ENCODE results near the gene MTHFD1. TPM values are rescaled to one million over a fixed set of nuclear protein-coding genes. Genes with fewer than 3 reads are reported as not detected.
"Not testable (repeated sequence)": the region's sequence is repeated elsewhere in the genome, so short reads cannot be mapped to it uniquely, and the experiment has no call there.

Gene MTHFD1
- 100 to 1,000 TPM; 194 to 218 TPM for total RNA-seq

GRCh38 chr14:64387782-64388532 lies at the start of gene MTHFD1:
Gene MTHFD1, plus strand, starts transcription at chr14:64388353. Its CDS starts 75 bp downstream, at chr14:64388428.
- DNase-seq (ENCODE audit: low spot score in 2 of 2) (peak; percentile 95 to 98), ATAC-seq (peak; percentile 89 to 96)
- peak within 1 kb of the TSS; percentile 87 to 98 for H3K27ac Mint-ChIP-seq
- no peaks in the 10 kb centered on the region for H3K9me3 Mint-ChIP-seq
- H3K36me3 Mint-ChIP-seq: peaks cover 31 to 35% of the 10 kb centered on the region in 2 donors

GRCh38 chr14:64338616-64339316 lies 49.4 kb upstream of the MTHFD1 start:
- ATAC-seq: peak; percentile 93
- Mint-ChIP-seq H3K9me3 (peaks cover 8 to 11% of the 10 kb centered on the region in 2 donors), H3K27ac (peak overlapping the region; percentile 90 to 98)

DNA sequence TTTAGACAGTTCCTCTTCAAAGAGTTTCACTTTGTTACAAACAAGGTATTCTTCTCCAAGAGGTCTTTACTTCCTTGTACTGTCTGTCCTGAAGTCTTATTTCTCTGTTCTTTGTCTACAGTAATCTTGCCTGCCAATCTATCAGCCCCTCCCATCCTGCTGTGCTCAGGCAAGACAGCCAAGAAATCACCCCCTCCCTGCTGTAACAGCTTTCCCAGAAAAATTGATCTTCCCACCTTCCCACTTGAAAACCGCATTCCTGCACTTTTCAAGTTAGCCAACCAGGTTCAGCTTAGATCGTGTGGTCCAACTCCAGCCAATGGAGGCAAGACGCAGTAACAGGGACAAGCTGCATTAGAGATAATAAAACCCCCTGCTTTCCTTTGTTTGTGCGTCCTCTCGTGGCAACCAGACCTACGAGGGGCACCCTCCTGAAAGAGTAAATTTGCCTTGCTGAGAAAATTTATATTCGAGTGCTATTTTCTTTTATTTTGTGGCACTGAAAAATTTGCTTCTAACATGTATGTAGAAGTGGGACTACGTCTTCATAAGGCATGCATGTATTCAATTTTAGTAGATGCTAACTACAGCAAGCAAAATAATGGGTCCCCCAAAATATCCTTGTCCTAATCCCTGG lies 47.5 kb upstream of the MTHFD1 start:
- no peak for DNase-seq (ENCODE audit: low spot score in 2 of 2)
- Mint-ChIP-seq H3K27ac (peak overlapping the region in 1 of 2 donors; percentile 54), H3K9me3 (peaks cover 8 to 11% of the 10 kb centered on the region in 2 donors), H3K36me3 (peaks cover 7 to 9% of the 10 kb centered on the region in 2 donors)
- ATAC-seq: no peak

More at GRCh38 chr14:64338616-64339316, 49.4 kb upstream of the MTHFD1 start:
- peak; percentile 81 to 95 for DNase-seq (ENCODE audit: low spot score in 2 of 2)
- H3K36me3 Mint-ChIP-seq: peaks cover 7 to 9% of the 10 kb centered on the region in 2 donors

DNA sequence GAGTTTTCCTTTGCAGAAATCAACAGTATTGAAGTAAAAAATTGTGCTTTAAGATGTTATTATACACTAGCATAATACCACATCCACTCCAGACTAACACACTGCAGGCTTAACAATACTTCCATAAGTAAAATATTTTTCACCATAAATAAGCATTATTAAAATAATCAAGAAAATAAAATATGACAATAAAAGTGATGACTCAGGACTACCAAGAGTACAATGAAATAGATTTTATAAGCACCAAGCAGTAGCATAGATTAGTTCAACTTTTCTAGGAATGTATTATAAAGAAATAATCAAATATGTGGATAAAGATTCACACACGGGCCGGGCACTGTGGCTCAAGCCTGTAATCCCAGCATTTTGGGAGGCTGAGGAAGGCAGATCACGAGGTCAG lies 40.4 kb upstream of the MTHFD1 start:
- no peaks in the 10 kb centered on the region for H3K9me3 Mint-ChIP-seq
- DNase-seq (ENCODE audit: low spot score in 2 of 2) (no peak), ATAC-seq (no peak)
- no peaks in the 10 kb centered on the region for H3K36me3 Mint-ChIP-seq
- no peak overlapping the region for H3K27ac Mint-ChIP-seq

DNA sequence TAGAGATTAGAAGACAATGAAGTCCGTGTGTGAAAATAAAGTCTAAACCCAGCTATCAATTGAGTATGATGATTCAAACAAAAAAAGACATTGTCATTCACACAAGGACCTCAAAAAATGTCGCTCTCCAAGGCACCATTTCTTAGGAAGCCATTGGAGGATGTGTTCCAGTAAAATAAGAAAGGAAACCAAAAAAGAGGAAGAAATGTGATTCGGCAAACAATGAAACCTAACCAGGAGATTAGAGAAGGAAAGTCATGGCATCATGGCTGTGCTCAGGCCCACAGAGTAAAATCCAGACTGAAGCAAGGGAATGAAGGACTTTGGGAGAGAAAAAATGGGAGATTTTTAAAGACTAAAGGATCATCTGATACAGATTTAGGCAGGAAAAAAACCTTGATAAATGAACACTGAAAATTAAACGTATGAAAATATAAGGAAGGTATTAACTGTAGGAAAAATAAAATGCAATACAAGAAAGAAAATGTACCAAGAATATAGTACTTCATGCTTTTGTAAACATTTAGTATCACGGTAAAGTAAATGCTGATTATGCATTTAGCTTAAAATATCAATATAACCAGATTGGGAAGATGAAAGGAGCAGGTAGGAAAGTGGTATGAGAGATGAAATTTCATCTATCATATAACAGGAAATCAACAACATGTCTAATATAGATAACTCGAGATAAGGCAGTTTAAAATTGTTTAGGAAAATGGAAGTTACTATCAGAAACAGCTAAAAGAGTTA lies 38.2 kb upstream of the MTHFD1 start:
- no peaks in the 10 kb centered on the region for H3K9me3 Mint-ChIP-seq
- no peaks in the 10 kb centered on the region for H3K36me3 Mint-ChIP-seq
- H3K27ac Mint-ChIP-seq: no peak overlapping the region
- no peak for ATAC-seq
- DNase-seq (ENCODE audit: low spot score in 2 of 2): no peak

DNA sequence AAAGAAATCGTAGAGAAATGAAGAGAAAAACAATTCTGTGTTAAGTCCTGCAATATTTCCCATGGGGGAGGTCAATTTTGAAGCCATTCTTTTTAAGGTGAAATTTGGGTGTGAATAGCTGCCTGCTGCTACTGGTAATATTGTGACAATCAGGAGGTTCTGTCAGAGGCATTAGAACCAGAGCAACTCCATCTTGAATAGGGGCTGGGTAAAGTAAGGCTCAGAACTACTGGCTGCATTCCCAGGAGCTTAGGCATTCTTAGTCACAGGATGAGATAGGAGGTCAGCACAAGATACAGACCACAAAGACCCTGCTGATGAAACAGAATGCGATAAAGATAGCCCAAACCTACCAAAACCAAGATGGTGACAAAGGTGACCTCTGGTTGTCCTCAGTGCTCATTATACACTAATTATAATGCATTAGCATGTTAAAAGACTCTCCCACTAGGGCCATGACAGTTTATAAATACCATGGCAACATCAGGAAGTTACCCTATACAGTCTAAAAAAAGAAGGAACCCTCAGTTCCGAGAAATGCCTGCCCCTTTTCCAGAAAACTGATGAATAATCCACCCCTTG lies 24.8 kb upstream of the MTHFD1 start:
- no peak for DNase-seq (ENCODE audit: low spot score in 2 of 2)
- H3K36me3 Mint-ChIP-seq: no peaks in the 10 kb centered on the region
- no peaks in the 10 kb centered on the region for H3K9me3 Mint-ChIP-seq
- no peak for ATAC-seq
- no peak overlapping the region for H3K27ac Mint-ChIP-seq

DNA sequence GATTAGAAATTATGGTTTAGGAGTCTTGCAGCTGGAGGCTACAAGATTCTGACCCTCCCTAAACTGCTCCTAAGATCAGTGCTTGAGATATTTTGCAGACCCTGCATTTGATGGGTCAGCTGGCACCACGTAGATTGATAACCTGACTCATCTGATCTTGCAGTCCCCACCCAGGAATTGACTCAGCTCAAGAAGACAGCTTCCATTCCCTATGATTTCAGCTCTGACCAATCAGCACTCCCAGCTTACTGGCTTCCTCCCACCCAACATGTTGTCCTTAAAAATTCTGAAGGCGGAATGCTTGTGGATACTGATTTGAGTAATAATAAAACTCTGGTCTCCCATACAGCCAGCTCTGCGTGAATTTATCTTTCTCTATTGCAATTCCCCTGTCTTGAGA lies 23.2 kb upstream of the MTHFD1 start:
- ATAC-seq (no peak), DNase-seq (ENCODE audit: low spot score in 2 of 2) (no peak)
- no peaks in the 10 kb centered on the region for H3K36me3 Mint-ChIP-seq
- H3K9me3 Mint-ChIP-seq: no peaks in the 10 kb centered on the region
- no peak overlapping the region for H3K27ac Mint-ChIP-seq

DNA sequence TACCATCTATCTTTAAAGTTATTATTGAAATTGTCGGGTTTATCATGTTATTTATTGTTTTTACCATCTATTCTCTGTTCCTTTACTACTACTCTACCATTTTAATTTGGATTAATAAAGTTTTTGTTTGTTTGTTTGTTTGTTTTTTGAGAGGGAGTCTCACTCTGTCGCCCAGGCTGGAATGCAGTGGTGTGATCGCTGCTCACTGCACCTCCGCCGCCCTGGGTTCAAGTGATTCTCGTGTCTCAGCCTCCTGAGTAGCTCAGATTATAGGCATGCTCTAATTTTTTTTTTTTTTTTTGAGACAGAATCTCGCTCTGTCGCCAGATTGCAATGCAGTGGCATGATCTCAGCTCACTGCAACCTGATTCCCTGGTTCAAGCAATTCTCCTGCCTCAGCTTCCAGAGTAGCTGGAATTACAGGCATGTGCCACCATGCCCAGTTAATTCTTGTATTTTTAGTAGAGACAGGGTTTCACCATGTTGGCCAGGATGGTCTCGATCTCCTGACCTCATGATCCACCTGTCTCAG lies 22.7 kb upstream of the MTHFD1 start:
- ATAC-seq; H3K36me3 Mint-ChIP-seq; H3K9me3 Mint-ChIP-seq; H3K27ac Mint-ChIP-seq; DNase-seq (ENCODE audit: low spot score in 2 of 2): not testable (repeated sequence)

DNA sequence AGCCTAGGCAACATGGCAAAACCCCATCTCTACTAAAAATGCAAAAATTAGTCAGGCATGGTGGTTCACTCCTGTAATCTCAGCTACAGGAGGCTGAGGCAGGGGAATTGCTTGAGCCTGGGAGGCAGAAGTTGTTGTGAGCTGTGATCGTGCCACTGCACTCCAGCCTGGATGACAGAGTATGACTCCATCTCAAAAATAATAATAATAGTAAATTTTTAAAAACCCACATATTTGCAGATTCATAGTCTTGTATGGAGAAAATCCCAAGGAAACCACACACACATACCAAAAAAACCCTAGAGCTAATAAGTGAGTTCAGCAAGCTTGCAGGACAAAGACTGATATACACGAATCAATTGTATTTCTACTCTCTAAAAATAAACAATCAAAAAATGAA lies 19.0 kb upstream of the MTHFD1 start:
- Mint-ChIP-seq H3K27ac (no peak overlapping the region), H3K36me3 (no peaks in the 10 kb centered on the region), H3K9me3 (no peaks in the 10 kb centered on the region)
- ATAC-seq (no peak), DNase-seq (ENCODE audit: low spot score in 2 of 2) (no peak)

- no peaks in the 10 kb centered on the region for H3K9me3 Mint-ChIP-seq
- peak overlapping the region; percentile 87 to 98 for H3K27ac Mint-ChIP-seq
- peaks cover 31 to 32% of the 10 kb centered on the region in 2 donors for H3K36me3 Mint-ChIP-seq
- ATAC-seq (peak in 1 of 2 donors; percentile 9), DNase-seq (ENCODE audit: low spot score in 2 of 2) (peak in 1 of 2 donors; percentile 24)
Measured at GRCh38 chr14:64387232-64387781, 846 bp upstream of the MTHFD1 start.

DNA sequence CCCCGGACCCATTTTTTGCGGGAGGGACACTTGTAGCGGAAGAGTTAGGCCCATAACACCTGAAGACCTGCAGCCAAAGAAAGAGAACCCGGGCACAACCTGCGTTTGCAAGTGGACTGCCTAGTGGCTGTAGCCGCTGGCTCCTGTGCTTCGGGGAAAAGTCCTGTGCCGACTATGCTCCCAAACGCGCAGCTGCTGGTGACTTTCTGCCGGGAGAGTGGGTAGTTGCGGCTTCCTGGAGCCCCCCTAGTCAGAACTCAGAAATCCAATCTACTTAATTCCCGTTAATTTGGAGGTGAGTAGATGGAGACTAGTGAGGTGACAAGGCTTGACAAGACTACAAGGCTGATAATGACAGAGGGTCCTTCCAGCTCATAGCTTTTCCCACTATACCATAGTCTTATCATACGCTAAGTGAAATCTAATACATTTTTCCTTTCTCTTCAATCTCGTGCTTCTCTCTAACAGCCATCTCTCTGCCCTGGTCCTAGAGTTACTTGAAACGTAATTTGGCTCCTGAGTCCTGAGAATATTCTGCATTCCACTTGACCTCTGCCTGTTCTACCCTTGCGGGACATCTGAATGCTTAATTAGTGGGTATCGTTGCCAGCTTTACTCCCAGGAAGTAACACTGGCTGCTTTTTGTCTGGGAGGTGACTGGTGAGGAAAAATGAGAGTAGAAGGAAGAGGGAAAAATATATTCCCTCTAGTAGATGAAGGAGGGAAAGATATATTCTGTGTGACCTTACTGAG lies 556 bp downstream of the MTHFD1 start:
- DNase-seq (ENCODE audit: low spot score in 2 of 2): no peak
- Mint-ChIP-seq H3K27ac (peak overlapping the region; percentile 87 to 98), H3K9me3 (no peaks in the 10 kb centered on the region), H3K36me3 (peaks cover 31 to 41% of the 10 kb centered on the region in 2 donors)
- no peak for ATAC-seq

GRCh38 chr14:64391113-64391725 lies 3.1 kb downstream of the MTHFD1 start:
- no peak for DNase-seq (ENCODE audit: low spot score in 2 of 2)
- H3K27ac Mint-ChIP-seq: no peak overlapping the region

DNA sequence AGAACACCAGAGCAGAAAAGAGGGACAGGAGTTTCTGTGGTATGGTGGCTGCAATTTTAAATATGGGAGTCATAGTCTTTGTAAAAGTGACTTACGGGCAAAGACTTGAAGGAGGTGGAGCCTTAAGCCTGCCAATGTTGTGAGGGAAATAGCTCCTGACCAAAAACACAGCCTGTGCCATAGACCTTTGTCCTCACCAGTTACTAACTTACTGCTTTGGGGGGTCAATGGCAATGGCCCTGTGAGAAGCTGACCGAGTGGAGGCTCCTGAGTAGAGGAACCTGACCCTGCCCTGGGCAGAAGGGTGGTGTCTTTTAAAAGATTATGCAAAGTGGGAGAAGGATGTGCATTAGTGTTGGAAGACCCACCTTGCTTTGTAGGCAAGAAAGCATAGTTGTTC lies 3.8 kb downstream of the MTHFD1 start:
- DNase-seq (ENCODE audit: low spot score in 2 of 2) (no peak), ATAC-seq (no peak)
- no peaks in the 10 kb centered on the region for H3K9me3 Mint-ChIP-seq
- H3K36me3 Mint-ChIP-seq: peaks cover 36 to 39% of the 10 kb centered on the region in 2 donors
- H3K27ac Mint-ChIP-seq: no peak overlapping the region

More at GRCh38 chr14:64391113-64391725, 3.1 kb downstream of the MTHFD1 start:
- ATAC-seq: no peak
- no peaks in the 10 kb centered on the region for H3K9me3 Mint-ChIP-seq
- H3K36me3 Mint-ChIP-seq: peaks cover 36 to 39% of the 10 kb centered on the region in 2 donors

DNA sequence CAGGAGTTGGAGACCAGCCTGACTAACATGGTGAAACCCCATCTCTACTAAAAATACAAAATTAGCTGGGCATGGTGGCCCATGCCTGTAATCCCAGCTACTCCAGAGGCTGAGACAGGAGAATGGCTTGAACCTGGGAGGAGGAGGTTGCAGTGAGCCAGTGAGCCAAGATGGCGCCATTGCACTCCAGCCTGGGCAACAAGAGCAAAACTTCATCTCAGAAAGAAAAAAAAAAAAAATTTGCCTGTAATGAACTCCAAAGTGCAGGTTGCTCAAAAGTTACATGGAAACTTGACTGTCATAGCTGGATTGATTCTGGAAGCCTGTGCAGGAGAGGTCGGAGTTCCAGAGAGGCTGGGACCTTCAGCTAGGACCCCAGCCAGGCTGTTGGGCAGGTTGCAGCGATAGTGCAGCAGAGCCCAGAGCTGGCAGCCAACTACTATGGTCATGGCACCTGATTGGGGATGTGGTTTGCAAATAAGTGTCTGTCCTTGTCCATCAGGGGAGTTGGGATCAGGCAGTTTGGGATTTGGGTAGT lies 5.1 kb downstream of the MTHFD1 start:
- not testable (repeated sequence) for ATAC-seq; H3K27ac Mint-ChIP-seq; H3K9me3 Mint-ChIP-seq; DNase-seq (ENCODE audit: low spot score in 2 of 2)
- peaks cover 30 to 39% of the 10 kb centered on the region in 2 donors for H3K36me3 Mint-ChIP-seq

Measured in activated naive CD4-positive, alpha-beta T cell treated with anti-CD3 and anti-CD28 coated beads, Interleukin-2, amount 50 U/mL, for 72 hours (primary cell).